B cell (primary cell): Measurements from ENCODE around the gene KRT37. TPM values are rescaled to one million over a fixed set of nuclear protein-coding genes. Genes with fewer than 3 reads are reported as not detected.
"Not testable (repeated sequence)": the region's sequence is repeated elsewhere in the genome, so short reads cannot be mapped to it uniquely, and the experiment has no call there.

Source experiments
- ATAC-seq: fragments of 200-7000 bp; cut with Tn5 transposase; one replicate; pipeline ENCODE4 v1.10.0; 2021; ENCODE audit warnings: low read depth, mild to moderate bottlenecking, moderate number of reproducible peaks, moderate library complexity
- CTCF ChIA-PET: fragments of 350-600 bp; sonication (Branson Sonifier 250); formaldehyde crosslinking; loops from one replicate; lab custom pipeline; 2021; ENCODE audit warnings: antibody characterized with exemption, inconsistent platforms; lab: Charles Lee
- POLR2A ChIA-PET: fragments of 350-600 bp; sonication (Branson Sonifier 250); formaldehyde crosslinking; loops from one replicate; lab custom pipeline; 2021; ENCODE audit warnings: antibody characterized with exemption; lab: Charles Lee
- DNase-seq: peaks from one replicate; pipeline ENCODE4 v3.0.0; 2013
- H2AFZ ChIP-seq: 2 replicates; pipeline ENCODE4 v1.6.1; 2012; ENCODE audit warnings: mild to moderate bottlenecking, low read depth, low read length; ENCODE audit not compliant: insufficient read depth, poor library complexity, severe bottlenecking
- H3K27ac ChIP-seq, 2 donors: 1 replicate in 1 of 2; 2 replicates in 1 of 2; pipeline ENCODE4 v1.5.1; 2012 to 2013; ENCODE audit warnings: low read length in 2 of 2, mild to moderate bottlenecking in 2 of 2, moderate library complexity in 1 of 2
- H3K27me3 ChIP-seq, 4 experiments: fragments of 200-600 bp in 1 of 4; sonication (generic) in 1 of 4; replicated peaks in 1 of 4; 1 replicate in 2 of 4; 2 replicates in 2 of 4; pipeline versions ENCODE4 v1.6.1 to v1.7.0; 2013 to 2016; ENCODE audit warnings: low read length in 3 of 4, mild to moderate bottlenecking in 2 of 4, mixed read lengths in 1 of 4, moderate library complexity in 1 of 4; ENCODE audit not compliant: insufficient read depth in 4 of 4, control insufficient read depth in 3 of 4; ENCODE audit errors: control extremely low read depth in 1 of 4
- H3K36me3 ChIP-seq, 2 experiments: replicated peaks in 1 of 2; 1 replicate in 1 of 2; 2 replicates in 1 of 2; pipeline versions ENCODE4 v1.6.1 to v1.7.1; 2013; ENCODE audit warnings: low read length in 1 of 2; ENCODE audit not compliant: insufficient read depth in 2 of 2, control insufficient read depth in 1 of 2; ENCODE audit errors: control extremely low read depth in 1 of 2, extremely low read depth in 1 of 2
- H3K4me1 ChIP-seq, 2 donors: fragments of 200-600 bp in 1 of 2; sonication (generic) in 1 of 2; 1 replicate in 1 of 2; 2 replicates in 1 of 2; pipeline versions ENCODE4 v1.5.1 to v1.6.1; 2013 to 2017; ENCODE audit warnings: low read length in 2 of 2; ENCODE audit not compliant: control insufficient read depth in 2 of 2, insufficient read depth in 2 of 2
- H3K4me2 ChIP-seq: replicated peaks from 2 replicates; pipeline ENCODE3; 2012; ENCODE audit warnings: mild to moderate bottlenecking, low read depth, low read length; ENCODE audit not compliant: poor library complexity, severe bottlenecking
- H3K4me3 ChIP-seq, 5 experiments: fragments of 200-600 bp in 1 of 5; sonication (generic) in 1 of 5; 1 replicate in 3 of 5; 2 replicates in 2 of 5; pipeline versions ENCODE4 v1.5.1 to v1.7.0; 2011 to 2016; ENCODE audit warnings: low read length in 4 of 5, mild to moderate bottlenecking in 4 of 5, low read depth in 2 of 5, control low read depth in 1 of 5, moderate library complexity in 1 of 5; ENCODE audit not compliant: insufficient read depth in 1 of 5; ENCODE audit errors: control extremely low read depth in 1 of 5, extremely low read depth in 1 of 5
- H3K79me2 ChIP-seq: fragments of 200-600 bp; sonication (generic); one replicate; pipeline ENCODE4 v1.6.0; 2016; ENCODE audit warnings: low read length; ENCODE audit not compliant: control insufficient read depth, insufficient read depth
- H3K9ac ChIP-seq: fragments of 200-600 bp; sonication (generic); 2 replicates; pipeline ENCODE4 v1.6.1; 2017; ENCODE audit warnings: mild to moderate bottlenecking, low read length, moderate library complexity
- H3K9me3 ChIP-seq, 3 donors: one replicate each; pipeline versions ENCODE4 v1.6.1 to v1.7.1; 2013; ENCODE audit warnings: low read length in 2 of 3; ENCODE audit not compliant: control insufficient read depth in 2 of 3, insufficient read depth in 1 of 3; ENCODE audit errors: control extremely low read depth in 1 of 3
- H4K20me1 ChIP-seq: 2 replicates; pipeline ENCODE4 v1.6.0; 2012; ENCODE audit warnings: mild to moderate bottlenecking, low read length; ENCODE audit not compliant: insufficient read depth, control insufficient read depth, poor library complexity, severe bottlenecking
- H3K27ac Mint-ChIP-seq: one replicate; pipeline ENCODE4 v1.8.0; 2021; ENCODE audit warnings: mixed read lengths
- H3K27me3 Mint-ChIP-seq: one replicate; pipeline ENCODE4 v1.8.0; 2021; ENCODE audit warnings: mixed read lengths
- H3K4me1 Mint-ChIP-seq: one replicate; pipeline ENCODE4 v1.8.0; 2021; ENCODE audit warnings: mixed read lengths
- H3K4me3 Mint-ChIP-seq: one replicate; pipeline ENCODE4 v1.8.0; 2021; ENCODE audit warnings: mixed read lengths
- H3K9me3 Mint-ChIP-seq: one replicate; pipeline ENCODE4 v1.8.0; 2022; ENCODE audit warnings: mixed read lengths; ENCODE audit not compliant: insufficient read depth
- EZH2 ChIP-seq: IDR thresholded peaks from 2 replicates; pipeline ENCODE4 v1.6.1; 2012; ENCODE audit warnings: borderline replicate concordance, low read depth, mild to moderate bottlenecking, moderate library complexity, low read length; ENCODE audit not compliant: insufficient read depth, poor library complexity, severe bottlenecking
- WGBS: methylation state at CpG from one replicate; pipeline ENCODE4 v1.1.5; 2013; ENCODE audit warnings: missing lambda C conversion rate; ENCODE audit not compliant: insufficient coverage; 5-methylcytosine and 5-hydroxymethylcytosine counted together
- intact Hi-C: fragments of 100-400 bp; cut with micrococcal nuclease; formaldehyde crosslinking; loops from one replicate; pipeline ENCODE4 v1.10.0; 2022
- polyA plus RNA-seq: library from polyadenylated mRNA; depleted of rRNA; stranded (reverse); fragments of >200 nt; gene quantifications from 2 replicates; pipeline ENCODE4 v1.2.3, GENCODE V29; 2012
- total RNA-seq, 2 donors: library from RNA; stranded (reverse); fragments of 120-200 nt in 1 of 2; gene quantifications; 1 replicate in 1 of 2; 2 replicates in 1 of 2; pipeline versions ENCODE4 v1.2.3 to v1.2.4, GENCODE V29; 2013 to 2022
- TF ChIP-seq, protein P1 (sequence below): fragments of 200-600 bp; IDR thresholded peaks from one replicate; pipeline ENCODE4 v1.8.0; 2022; ENCODE audit warnings: antibody characterized with exemption, mild to moderate bottlenecking

Gene KRT37
- total and polyA plus RNA-seq, 2 donors (not counting 1 experiment from before 2014, with no cell fraction given) = not detected

DNA sequence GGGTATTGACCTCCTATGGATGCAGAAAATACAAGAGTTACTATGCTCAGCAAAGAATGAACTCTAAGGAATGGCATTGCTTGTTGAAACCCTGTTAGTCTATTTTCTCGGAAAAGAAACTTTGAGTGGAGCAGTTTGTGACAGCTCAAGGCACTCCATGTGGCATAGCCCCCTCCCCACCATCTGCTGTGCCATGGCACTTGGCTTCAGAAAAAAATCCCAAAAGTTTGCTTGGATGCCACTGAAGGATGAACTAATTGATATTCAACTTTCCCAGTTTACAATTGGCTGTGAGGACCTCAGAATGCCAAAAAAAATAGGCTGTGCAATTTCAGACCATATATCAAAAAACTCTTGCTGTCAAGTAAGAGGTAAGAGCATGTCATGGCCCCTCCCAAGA lies 28.8 kb downstream of the KRT37 start:
- no peak overlapping the region for H3K9ac ChIP-seq
- ATAC-seq = no peak
- no peaks in the 10 kb centered on the region for H3K36me3 ChIP-seq
- intact Hi-C loops = no loop called here
- ChIA-PET POLR2A (no interaction called here), CTCF (no interaction called here)
- H3K4me1 ChIP-seq = no peaks in the 10 kb centered on the region
- no peak overlapping the region for H2AFZ ChIP-seq
- Mint-ChIP-seq H3K27me3 (peaks cover 56% of the 10 kb centered on the region), H3K4me3 (no peak overlapping the region), H3K4me1 (no peaks in the 10 kb centered on the region), H3K27ac (no peak overlapping the region), H3K9me3 (no peaks in the 10 kb centered on the region)
- H3K27me3 ChIP-seq = peaks cover 0 to 5% (median 0%) of the 10 kb centered on the region in 4 experiments
- H4K20me1 ChIP-seq = no peaks in the 10 kb centered on the region
- DNase-seq = no peak
- no peaks in the 10 kb centered on the region for H3K79me2 ChIP-seq
- H3K4me3 ChIP-seq = no peak overlapping the region
- no peaks in the 10 kb centered on the region for H3K9me3 ChIP-seq
- H3K4me2 ChIP-seq = no peak overlapping the region
- no peak overlapping the region for H3K27ac ChIP-seq
- TF ChIP-seq, protein P1, sequence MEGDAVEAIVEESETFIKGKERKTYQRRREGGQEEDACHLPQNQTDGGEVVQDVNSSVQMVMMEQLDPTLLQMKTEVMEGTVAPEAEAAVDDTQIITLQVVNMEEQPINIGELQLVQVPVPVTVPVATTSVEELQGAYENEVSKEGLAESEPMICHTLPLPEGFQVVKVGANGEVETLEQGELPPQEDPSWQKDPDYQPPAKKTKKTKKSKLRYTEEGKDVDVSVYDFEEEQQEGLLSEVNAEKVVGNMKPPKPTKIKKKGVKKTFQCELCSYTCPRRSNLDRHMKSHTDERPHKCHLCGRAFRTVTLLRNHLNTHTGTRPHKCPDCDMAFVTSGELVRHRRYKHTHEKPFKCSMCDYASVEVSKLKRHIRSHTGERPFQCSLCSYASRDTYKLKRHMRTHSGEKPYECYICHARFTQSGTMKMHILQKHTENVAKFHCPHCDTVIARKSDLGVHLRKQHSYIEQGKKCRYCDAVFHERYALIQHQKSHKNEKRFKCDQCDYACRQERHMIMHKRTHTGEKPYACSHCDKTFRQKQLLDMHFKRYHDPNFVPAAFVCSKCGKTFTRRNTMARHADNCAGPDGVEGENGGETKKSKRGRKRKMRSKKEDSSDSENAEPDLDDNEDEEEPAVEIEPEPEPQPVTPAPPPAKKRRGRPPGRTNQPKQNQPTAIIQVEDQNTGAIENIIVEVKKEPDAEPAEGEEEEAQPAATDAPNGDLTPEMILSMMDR = no peak
- no peak for TF ChIP-seq EZH2
- 100% methylated on average over 1 of the region's 1 CpG for WGBS

DNA sequence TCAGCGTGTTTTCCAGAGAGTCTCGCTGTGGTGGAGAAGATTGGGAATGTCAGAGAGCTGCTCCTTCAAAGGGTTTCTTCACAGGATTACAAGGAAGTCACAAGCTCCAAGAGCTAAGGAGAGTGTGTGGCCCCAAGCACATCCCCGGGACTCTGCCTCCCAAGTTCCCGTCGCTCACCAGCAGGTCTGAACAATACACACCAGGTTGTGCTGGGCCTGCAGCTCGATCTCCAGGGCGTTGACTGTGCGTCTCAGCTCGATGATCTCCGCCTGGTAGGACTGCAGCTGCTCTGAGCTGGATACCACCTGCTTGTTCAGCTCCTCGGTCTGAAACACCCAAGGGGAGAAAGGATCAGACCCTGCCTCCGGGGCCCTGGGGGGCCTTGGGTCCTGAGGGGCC lies 29.3 kb downstream of the KRT37 start:
- H3K27ac Mint-ChIP-seq, H3K79me2 ChIP-seq, H3K9me3 Mint-ChIP-seq, H2AFZ ChIP-seq, H3K27me3 ChIP-seq, H4K20me1 ChIP-seq, DNase-seq, H3K27ac ChIP-seq, H3K4me2 ChIP-seq, H3K4me3 Mint-ChIP-seq, ATAC-seq, H3K9ac ChIP-seq, intact Hi-C loops, H3K4me3 ChIP-seq, H3K4me1 Mint-ChIP-seq, CTCF ChIA-PET, H3K36me3 ChIP-seq, H3K9me3 ChIP-seq, H3K4me1 ChIP-seq, POLR2A ChIA-PET: not testable (repeated sequence)
- peaks cover 55% of the 10 kb centered on the region for H3K27me3 Mint-ChIP-seq
- WGBS = 85% methylated on average over 7 of the region's 12 CpGs
